ENCODE results near the gene RTN1.

RTN1 gene

GRCh38 chr14:59870277-59871165, at the start of gene RTN1:
Gene RTN1 (minus strand): TSS chr14:59870776. CDS start chr14:59870630, 146 bp downstream.
- in situ Hi-C loops (cut with HindIII; ENCODE audit: low sequenced_read_pairs): no loop called here

- in situ Hi-C loops (cut with HindIII; ENCODE audit: low sequenced_read_pairs): no loop called here
Observed at GRCh38 chr14:59920378-59920683, 49.8 kb upstream of the RTN1 start.

- in situ Hi-C loops (cut with HindIII; ENCODE audit: low sequenced_read_pairs): no loop called here
Observed at GRCh38 chr14:59919570-59920377, 49.2 kb upstream of the RTN1 start, which contains the start of gene LRRC9. Gene LRRC9 (plus strand): TSS chr14:59920144.

GRCh38 chr14:59918824-59919569, 48.4 kb upstream of the RTN1 start:
- in situ Hi-C loops (cut with HindIII; ENCODE audit: low sequenced_read_pairs): no loop called here

GRCh38 chr14:59913187-59913586, 42.6 kb upstream of the RTN1 start:
- in situ Hi-C loops (cut with HindIII; ENCODE audit: low sequenced_read_pairs): no loop called here

- in situ Hi-C loops (cut with HindIII; ENCODE audit: low sequenced_read_pairs): no loop called here
Observed at GRCh38 chr14:59912443-59912842, 41.9 kb upstream of the RTN1 start.

GRCh38 chr14:59905188-59905587, 34.6 kb upstream of the RTN1 start:
- in situ Hi-C loops (cut with HindIII; ENCODE audit: low sequenced_read_pairs): no loop called here

GRCh38 chr14:59904184-59904583, 33.6 kb upstream of the RTN1 start:
- in situ Hi-C loops (cut with HindIII; ENCODE audit: low sequenced_read_pairs): no loop called here

GRCh38 chr14:59900556-59900955, 30.0 kb upstream of the RTN1 start:
- in situ Hi-C loops (cut with HindIII; ENCODE audit: low sequenced_read_pairs): no loop called here

- in situ Hi-C loops (cut with HindIII; ENCODE audit: low sequenced_read_pairs): no loop called here
Observed at GRCh38 chr14:59897757-59898383, 27.3 kb upstream of the RTN1 start.

- in situ Hi-C loops (cut with HindIII; ENCODE audit: low sequenced_read_pairs): no loop called here
Observed at GRCh38 chr14:59895721-59896120, 25.1 kb upstream of the RTN1 start.

GRCh38 chr14:59890676-59891075, 20.1 kb upstream of the RTN1 start:
- in situ Hi-C loops (cut with HindIII; ENCODE audit: low sequenced_read_pairs): no loop called here

- in situ Hi-C loops (cut with HindIII; ENCODE audit: low sequenced_read_pairs): no loop called here
Observed at GRCh38 chr14:59882957-59883356, 12.4 kb upstream of the RTN1 start.

- in situ Hi-C loops (cut with HindIII; ENCODE audit: low sequenced_read_pairs): no loop called here
Observed at GRCh38 chr14:59871166-59871495, 555 bp upstream of the RTN1 start.

GRCh38 chr14:59869381-59870255, 958 bp downstream of the RTN1 start:
- in situ Hi-C loops (cut with HindIII; ENCODE audit: low sequenced_read_pairs): no loop called here

GRCh38 chr14:59868021-59868420, 2.6 kb downstream of the RTN1 start:
- in situ Hi-C loops (cut with HindIII; ENCODE audit: low sequenced_read_pairs): no loop called here

GRCh38 chr14:59863806-59864525, 6.6 kb downstream of the RTN1 start:
- in situ Hi-C loops (cut with HindIII; ENCODE audit: low sequenced_read_pairs): no loop called here

GRCh38 chr14:59857328-59857727, 13.2 kb downstream of the RTN1 start:
- in situ Hi-C loops (cut with HindIII; ENCODE audit: low sequenced_read_pairs): no loop called here

- in situ Hi-C loops (cut with HindIII; ENCODE audit: low sequenced_read_pairs): no loop called here
Observed at GRCh38 chr14:59852350-59852749, 18.2 kb downstream of the RTN1 start.
